OCI-LY1 (cell line): ENCODE measurements around the gene USP46.

Experiments used
- H2AFZ ChIP-seq: fragments of 200-600 bp; sonication (generic), shearing (Covaris generic); 2 replicates; pipeline ENCODE4 v1.6.0; 2014; ENCODE audit warnings: antibody characterized with exemption, mild to moderate bottlenecking, low read length
- H3F3A ChIP-seq: fragments of 200-600 bp; sonication (generic), shearing (Covaris generic); 2 replicates; pipeline ENCODE4 v1.6.0; 2014; ENCODE audit warnings: mild to moderate bottlenecking, antibody characterized with exemption, low read length, moderate library complexity; ENCODE audit not compliant: insufficient read depth
- H3K27ac ChIP-seq: fragments of 200-600 bp; sonication (generic); 2 replicates; pipeline ENCODE4 v1.5.1; 2014; ENCODE audit warnings: low read length, mixed run types, mild to moderate bottlenecking, low read depth; ENCODE audit not compliant: poor library complexity, severe bottlenecking
- H3K27me3 ChIP-seq: fragments of 200-600 bp; sonication (generic); 2 replicates; pipeline ENCODE4 v1.6.0; 2014; ENCODE audit warnings: antibody characterized with exemption, mild to moderate bottlenecking, low read length, moderate library complexity; ENCODE audit not compliant: insufficient read depth
- H3K36me3 ChIP-seq: fragments of 200-600 bp; sonication (generic); 2 replicates; pipeline ENCODE4 v1.6.1; 2014; ENCODE audit warnings: mild to moderate bottlenecking, antibody characterized with exemption, low read length, moderate library complexity, mixed read lengths; ENCODE audit not compliant: insufficient read depth
- H3K4me1 ChIP-seq: fragments of 200-600 bp; sonication (generic); 2 replicates; pipeline ENCODE4 v1.5.1; 2014; ENCODE audit warnings: mild to moderate bottlenecking, low read length, moderate library complexity; ENCODE audit not compliant: insufficient read depth, severe bottlenecking
- H3K4me2 ChIP-seq: fragments of 200-600 bp; sonication (generic), shearing (Covaris generic); 2 replicates; pipeline ENCODE4 v1.6.1; 2014; ENCODE audit warnings: low read length
- H3K4me3 ChIP-seq: fragments of 200-600 bp; sonication (generic); 2 replicates; pipeline ENCODE4 v1.5.1; 2014; ENCODE audit warnings: low read length, low read depth, mild to moderate bottlenecking, mixed read lengths; ENCODE audit not compliant: poor library complexity, severe bottlenecking
- H3K79me2 ChIP-seq: fragments of 200-600 bp; shearing (Covaris generic); 2 replicates; pipeline ENCODE4 v1.6.1; 2016; ENCODE audit warnings: mixed run types, low read length, mixed read lengths; ENCODE audit not compliant: insufficient read depth
- H3K9ac ChIP-seq: fragments of 200-600 bp; sonication (generic), shearing (Covaris generic); 2 replicates; pipeline ENCODE4 v1.6.1; 2014; ENCODE audit warnings: mild to moderate bottlenecking, low read length, mixed read lengths
- H3K9me2 ChIP-seq: fragments of 200-600 bp; sonication (generic), shearing (Covaris generic); 2 replicates; pipeline ENCODE4 v1.6.1; 2014; ENCODE audit warnings: low read depth, mild to moderate bottlenecking, low read length, mixed read lengths
- H3K9me3 ChIP-seq: fragments of 200-600 bp; shearing (Covaris generic); 2 replicates; pipeline ENCODE4 v1.6.1; 2014; ENCODE audit warnings: low read length, mixed read lengths
- H4K20me1 ChIP-seq: fragments of 200-600 bp; sonication (generic), shearing (Covaris generic); 2 replicates; pipeline ENCODE4 v1.6.0; 2016; ENCODE audit warnings: mild to moderate bottlenecking, low read length; ENCODE audit not compliant: insufficient read depth
- EZH2 ChIP-seq: fragments of 200-600 bp; sonication (generic), shearing (Covaris generic); IDR thresholded peaks from 2 replicates; pipeline ENCODE4 v1.8.0; 2017; ENCODE audit warnings: borderline replicate concordance, mixed run types, mild to moderate bottlenecking, antibody characterized with exemption, low read length, moderate library complexity, mixed read lengths
- TF ChIP-seq, protein P1 (sequence below): fragments of 200-600 bp; sonication (generic), shearing (Covaris generic); IDR thresholded peaks from 2 replicates; pipeline ENCODE4 v1.5.1; 2017; ENCODE audit warnings: mild to moderate bottlenecking, antibody characterized with exemption, low read length, moderate library complexity, mixed read lengths

The USP46 gene

DNA sequence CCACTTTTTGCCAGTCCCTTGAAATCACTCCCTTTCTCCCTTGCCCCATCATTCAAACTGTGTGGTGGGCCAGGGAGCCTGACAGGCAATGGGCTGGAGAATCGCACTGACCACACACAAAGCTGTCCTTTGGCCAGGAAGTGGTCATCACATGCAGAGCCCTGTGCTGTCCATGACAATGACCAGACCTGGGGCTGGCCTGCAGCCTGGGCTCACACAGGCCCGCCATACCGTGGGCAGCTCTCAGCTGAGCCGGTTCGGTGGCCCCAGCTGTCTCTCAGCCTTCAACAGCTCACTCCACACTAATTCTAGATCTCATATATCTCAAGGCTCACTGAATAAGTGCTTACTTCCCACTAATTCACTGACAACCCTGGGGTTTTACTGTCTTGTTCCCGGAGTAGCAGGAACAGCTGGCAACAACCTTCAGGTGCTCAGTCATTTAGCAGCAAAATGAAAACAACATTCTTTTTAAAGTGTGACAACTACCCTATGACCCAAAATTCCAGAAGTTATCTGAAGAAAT lies 48.0 kb downstream of the USP46 start:
- H3K36me3 ChIP-seq, result peaks cover 21% of the 10 kb centered on the region
- H3K9ac ChIP-seq, result no peak overlapping the region
- H3K79me2 ChIP-seq, result no peaks in the 10 kb centered on the region
- H3K9me3 ChIP-seq, result no peaks in the 10 kb centered on the region
- H3K4me1 ChIP-seq, result no peaks in the 10 kb centered on the region
- no peaks in the 10 kb centered on the region for H3K9me2 ChIP-seq
- H2AFZ ChIP-seq, result no peak overlapping the region
- H4K20me1 ChIP-seq, result no peaks in the 10 kb centered on the region
- H3K4me3 ChIP-seq, result no peak overlapping the region
- no peaks in the 10 kb centered on the region; the same call in 1 of the 2 replicates for H3F3A ChIP-seq
- TF ChIP-seq, protein P1, sequence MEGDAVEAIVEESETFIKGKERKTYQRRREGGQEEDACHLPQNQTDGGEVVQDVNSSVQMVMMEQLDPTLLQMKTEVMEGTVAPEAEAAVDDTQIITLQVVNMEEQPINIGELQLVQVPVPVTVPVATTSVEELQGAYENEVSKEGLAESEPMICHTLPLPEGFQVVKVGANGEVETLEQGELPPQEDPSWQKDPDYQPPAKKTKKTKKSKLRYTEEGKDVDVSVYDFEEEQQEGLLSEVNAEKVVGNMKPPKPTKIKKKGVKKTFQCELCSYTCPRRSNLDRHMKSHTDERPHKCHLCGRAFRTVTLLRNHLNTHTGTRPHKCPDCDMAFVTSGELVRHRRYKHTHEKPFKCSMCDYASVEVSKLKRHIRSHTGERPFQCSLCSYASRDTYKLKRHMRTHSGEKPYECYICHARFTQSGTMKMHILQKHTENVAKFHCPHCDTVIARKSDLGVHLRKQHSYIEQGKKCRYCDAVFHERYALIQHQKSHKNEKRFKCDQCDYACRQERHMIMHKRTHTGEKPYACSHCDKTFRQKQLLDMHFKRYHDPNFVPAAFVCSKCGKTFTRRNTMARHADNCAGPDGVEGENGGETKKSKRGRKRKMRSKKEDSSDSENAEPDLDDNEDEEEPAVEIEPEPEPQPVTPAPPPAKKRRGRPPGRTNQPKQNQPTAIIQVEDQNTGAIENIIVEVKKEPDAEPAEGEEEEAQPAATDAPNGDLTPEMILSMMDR, result no peak
- TF ChIP-seq EZH2, result no peak
- no peak overlapping the region for H3K4me2 ChIP-seq
- H3K27me3 ChIP-seq, result no peaks in the 10 kb centered on the region
- H3K27ac ChIP-seq, result no peak overlapping the region

GRCh38 chr4:52606726-52607125 lies 52.4 kb downstream of the USP46 start:
- H3K9me3 ChIP-seq, result no peaks in the 10 kb centered on the region
- no peaks in the 10 kb centered on the region for H3K4me1 ChIP-seq
- no peak for TF ChIP-seq EZH2
- TF ChIP-seq, protein P1, result no peak

DNA sequence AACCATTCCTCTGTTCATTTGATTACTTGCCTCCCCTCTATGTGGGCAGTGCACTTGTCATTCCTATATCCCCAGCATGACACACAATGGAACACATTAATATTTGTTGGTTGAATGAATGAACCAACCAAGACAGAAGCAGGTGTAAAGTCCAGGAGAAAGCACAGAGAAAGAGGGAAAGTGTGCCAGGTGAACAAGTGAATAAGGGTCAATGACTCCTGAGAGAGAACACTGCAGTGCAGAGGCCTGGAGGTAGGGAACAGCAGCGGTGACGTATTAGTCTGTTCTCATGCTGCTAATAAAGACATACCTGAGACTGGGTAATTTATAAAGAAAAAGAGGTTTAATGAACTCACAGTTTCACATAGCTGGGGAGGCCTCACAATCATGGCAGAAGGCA lies 53.1 kb downstream of the USP46 start:
- Histone ChIP-seq H3K36me3 (peaks cover 32% of the 10 kb centered on the region), H3K27ac (no peak overlapping the region), H3F3A (no peaks in the 10 kb centered on the region), H3K4me3 (no peak overlapping the region), H3K27me3 (no peaks in the 10 kb centered on the region), H3K4me1 (no peaks in the 10 kb centered on the region), H3K4me2 (no peak overlapping the region), H3K9me3 (no peaks in the 10 kb centered on the region), H3K9me2 (no peaks in the 10 kb centered on the region), H3K79me2 (no peaks in the 10 kb centered on the region), H3K9ac (no peak overlapping the region), H4K20me1 (no peaks in the 10 kb centered on the region), H2AFZ (no peak overlapping the region)
- TF ChIP-seq EZH2, result no peak
- TF ChIP-seq, protein P1, result no peak

More at GRCh38 chr4:52606726-52607125, 52.4 kb downstream of the USP46 start:
- no peaks in the 10 kb centered on the region for H3K27me3 ChIP-seq
- H3K27ac ChIP-seq, result no peak overlapping the region
- H3K4me2 ChIP-seq, result no peak overlapping the region
- H3K9me2 ChIP-seq, result no peaks in the 10 kb centered on the region
- no peak overlapping the region for H3K9ac ChIP-seq
- H3K4me3 ChIP-seq, result no peak overlapping the region
- H2AFZ ChIP-seq, result no peak overlapping the region
- H3K36me3 ChIP-seq, result peaks cover 32% of the 10 kb centered on the region
- H3F3A ChIP-seq, result no peaks in the 10 kb centered on the region
- no peaks in the 10 kb centered on the region for H4K20me1 ChIP-seq
- no peaks in the 10 kb centered on the region for H3K79me2 ChIP-seq
